ENCODE results near the gene MPPED2.

- TF ChIP-seq CTCF (IDR thresholded peaks at IDR 0.05) (no peak), POLR2A (IDR thresholded peaks at IDR 0.05) (no peak)
Measured at GRCh38 chr11:30453705-30454104, 132.4 kb downstream of the MPPED2 start.

All from tibial nerve (tissue), 3 donors.